Transverse colon (tissue), 4 donors: Measurements from ENCODE around the gene ASXL3.

Experiments used
- POLR2A ChIP-seq: fragments of 450-650 bp; IDR thresholded peaks from one replicate; pipeline ENCODE4 v1.6.1; 2016; ENCODE audit warnings: antibody characterized with exemption, mild to moderate bottlenecking, moderate library complexity
- POLR2AphosphoS5 ChIP-seq, 3 donors: sonication (generic); formaldehyde crosslinking; IDR thresholded peaks; one replicate each; pipeline ENCODE4 v1.6.1; 2016; ENCODE audit warnings: antibody characterized with exemption in 3 of 3
- TF ChIP-seq, protein P1 (sequence below), 5 experiments: fragments of 200-600 bp in 3 of 5; fragments of 450-650 bp in 2 of 5; sonication (generic) in 3 of 5; IDR thresholded peaks; 1 replicate in 2 of 5; 2 replicates in 3 of 5; pipeline ENCODE4 v1.5.1; 2016 to 2017; ENCODE audit warnings: antibody characterized with exemption in 5 of 5, inconsistent platforms in 3 of 5, mild to moderate bottlenecking in 2 of 5, moderate library complexity in 1 of 5

GRCh38 chr18:33583901-33584300 is 5.9 kb downstream of the ASXL3 start:
- TF ChIP-seq, protein P1, sequence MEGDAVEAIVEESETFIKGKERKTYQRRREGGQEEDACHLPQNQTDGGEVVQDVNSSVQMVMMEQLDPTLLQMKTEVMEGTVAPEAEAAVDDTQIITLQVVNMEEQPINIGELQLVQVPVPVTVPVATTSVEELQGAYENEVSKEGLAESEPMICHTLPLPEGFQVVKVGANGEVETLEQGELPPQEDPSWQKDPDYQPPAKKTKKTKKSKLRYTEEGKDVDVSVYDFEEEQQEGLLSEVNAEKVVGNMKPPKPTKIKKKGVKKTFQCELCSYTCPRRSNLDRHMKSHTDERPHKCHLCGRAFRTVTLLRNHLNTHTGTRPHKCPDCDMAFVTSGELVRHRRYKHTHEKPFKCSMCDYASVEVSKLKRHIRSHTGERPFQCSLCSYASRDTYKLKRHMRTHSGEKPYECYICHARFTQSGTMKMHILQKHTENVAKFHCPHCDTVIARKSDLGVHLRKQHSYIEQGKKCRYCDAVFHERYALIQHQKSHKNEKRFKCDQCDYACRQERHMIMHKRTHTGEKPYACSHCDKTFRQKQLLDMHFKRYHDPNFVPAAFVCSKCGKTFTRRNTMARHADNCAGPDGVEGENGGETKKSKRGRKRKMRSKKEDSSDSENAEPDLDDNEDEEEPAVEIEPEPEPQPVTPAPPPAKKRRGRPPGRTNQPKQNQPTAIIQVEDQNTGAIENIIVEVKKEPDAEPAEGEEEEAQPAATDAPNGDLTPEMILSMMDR (IDR thresholded peaks at IDR 0.05) = no peak
- TF ChIP-seq POLR2A (no peak), POLR2AphosphoS5 (IDR thresholded peaks at IDR 0.05) (no peak)
